HL-60 (cell line): ENCODE measurements around the gene NFYC.

Experiments
- GABPA ChIP-seq: IDR thresholded peaks from 2 replicates; pipeline ENCODE4 v1.6.1; 2012; ENCODE audit warnings: low read depth
- POLR2AphosphoS5 ChIP-seq: IDR thresholded peaks from 2 replicates; pipeline ENCODE4 v1.6.1; 2012; ENCODE audit warnings: low read depth
- TF ChIP-seq, protein P1 (sequence below): IDR thresholded peaks from one replicate; pipeline ENCODE4 v1.5.1; 2011; ENCODE audit warnings: low read length, control low read depth, inconsistent platforms; ENCODE audit not compliant: insufficient read depth
- TF ChIP-seq, protein P2 (sequence below): IDR thresholded peaks from 2 replicates; pipeline ENCODE4 v1.6.1; 2012; ENCODE audit warnings: low read depth; ENCODE audit not compliant: insufficient replicate concordance

GRCh38 chr1:40789661-40790430 lies 98.3 kb downstream of the NFYC start:
- TF ChIP-seq, protein P1, sequence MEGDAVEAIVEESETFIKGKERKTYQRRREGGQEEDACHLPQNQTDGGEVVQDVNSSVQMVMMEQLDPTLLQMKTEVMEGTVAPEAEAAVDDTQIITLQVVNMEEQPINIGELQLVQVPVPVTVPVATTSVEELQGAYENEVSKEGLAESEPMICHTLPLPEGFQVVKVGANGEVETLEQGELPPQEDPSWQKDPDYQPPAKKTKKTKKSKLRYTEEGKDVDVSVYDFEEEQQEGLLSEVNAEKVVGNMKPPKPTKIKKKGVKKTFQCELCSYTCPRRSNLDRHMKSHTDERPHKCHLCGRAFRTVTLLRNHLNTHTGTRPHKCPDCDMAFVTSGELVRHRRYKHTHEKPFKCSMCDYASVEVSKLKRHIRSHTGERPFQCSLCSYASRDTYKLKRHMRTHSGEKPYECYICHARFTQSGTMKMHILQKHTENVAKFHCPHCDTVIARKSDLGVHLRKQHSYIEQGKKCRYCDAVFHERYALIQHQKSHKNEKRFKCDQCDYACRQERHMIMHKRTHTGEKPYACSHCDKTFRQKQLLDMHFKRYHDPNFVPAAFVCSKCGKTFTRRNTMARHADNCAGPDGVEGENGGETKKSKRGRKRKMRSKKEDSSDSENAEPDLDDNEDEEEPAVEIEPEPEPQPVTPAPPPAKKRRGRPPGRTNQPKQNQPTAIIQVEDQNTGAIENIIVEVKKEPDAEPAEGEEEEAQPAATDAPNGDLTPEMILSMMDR, result no peak
- TF ChIP-seq POLR2AphosphoS5, result no peak
- no peak for TF ChIP-seq GABPA
- TF ChIP-seq, protein P2, sequence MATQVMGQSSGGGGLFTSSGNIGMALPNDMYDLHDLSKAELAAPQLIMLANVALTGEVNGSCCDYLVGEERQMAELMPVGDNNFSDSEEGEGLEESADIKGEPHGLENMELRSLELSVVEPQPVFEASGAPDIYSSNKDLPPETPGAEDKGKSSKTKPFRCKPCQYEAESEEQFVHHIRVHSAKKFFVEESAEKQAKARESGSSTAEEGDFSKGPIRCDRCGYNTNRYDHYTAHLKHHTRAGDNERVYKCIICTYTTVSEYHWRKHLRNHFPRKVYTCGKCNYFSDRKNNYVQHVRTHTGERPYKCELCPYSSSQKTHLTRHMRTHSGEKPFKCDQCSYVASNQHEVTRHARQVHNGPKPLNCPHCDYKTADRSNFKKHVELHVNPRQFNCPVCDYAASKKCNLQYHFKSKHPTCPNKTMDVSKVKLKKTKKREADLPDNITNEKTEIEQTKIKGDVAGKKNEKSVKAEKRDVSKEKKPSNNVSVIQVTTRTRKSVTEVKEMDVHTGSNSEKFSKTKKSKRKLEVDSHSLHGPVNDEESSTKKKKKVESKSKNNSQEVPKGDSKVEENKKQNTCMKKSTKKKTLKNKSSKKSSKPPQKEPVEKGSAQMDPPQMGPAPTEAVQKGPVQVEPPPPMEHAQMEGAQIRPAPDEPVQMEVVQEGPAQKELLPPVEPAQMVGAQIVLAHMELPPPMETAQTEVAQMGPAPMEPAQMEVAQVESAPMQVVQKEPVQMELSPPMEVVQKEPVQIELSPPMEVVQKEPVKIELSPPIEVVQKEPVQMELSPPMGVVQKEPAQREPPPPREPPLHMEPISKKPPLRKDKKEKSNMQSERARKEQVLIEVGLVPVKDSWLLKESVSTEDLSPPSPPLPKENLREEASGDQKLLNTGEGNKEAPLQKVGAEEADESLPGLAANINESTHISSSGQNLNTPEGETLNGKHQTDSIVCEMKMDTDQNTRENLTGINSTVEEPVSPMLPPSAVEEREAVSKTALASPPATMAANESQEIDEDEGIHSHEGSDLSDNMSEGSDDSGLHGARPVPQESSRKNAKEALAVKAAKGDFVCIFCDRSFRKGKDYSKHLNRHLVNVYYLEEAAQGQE, result no peak
